ENCODE measurements around the gene EVX2.

EVX2 gene

GRCh38 chr2:176122052-176122682 is 38.4 kb upstream of the EVX2 start:
- no peak for DNase-seq (ENCODE audit: low spot score)

- no peak for DNase-seq (ENCODE audit: low spot score)
These were observed 37.7 kb upstream of the EVX2 start for GRCh38 chr2:176121190-176122051.

- no peak for DNase-seq (ENCODE audit: low spot score)
These were observed 36.8 kb upstream of the EVX2 start for GRCh38 chr2:176120364-176121189.

- no peak for DNase-seq (ENCODE audit: low spot score)
These were observed 35.0 kb upstream of the EVX2 start for GRCh38 chr2:176118601-176119339.

GRCh38 chr2:176117823-176118371 is 34.1 kb upstream of the EVX2 start:
- DNase-seq (ENCODE audit: low spot score) = no peak

- DNase-seq (ENCODE audit: low spot score) = no peak
These were observed 33.5 kb upstream of the EVX2 start for GRCh38 chr2:176117162-176117822.

- no peak for DNase-seq (ENCODE audit: low spot score)
These were observed 32.4 kb upstream of the EVX2 start, which contains the start of gene HOXD10 for GRCh38 chr2:176115883-176116813. TSS of gene HOXD10 (plus strand) at chr2:176116778. CDS start at chr2:176116834, 56 bp downstream.

- no peak for DNase-seq (ENCODE audit: low spot score)
These were observed 31.3 kb upstream of the EVX2 start for GRCh38 chr2:176114930-176115625.

- no peak for DNase-seq (ENCODE audit: low spot score)
These were observed 30.6 kb upstream of the EVX2 start for GRCh38 chr2:176114120-176114929.

GRCh38 chr2:176112375-176113302 is 28.9 kb upstream of the EVX2 start:
- DNase-seq (ENCODE audit: low spot score) = no peak

- DNase-seq (ENCODE audit: low spot score) = no peak
These were observed 28.1 kb upstream of the EVX2 start for GRCh38 chr2:176111846-176112374.

- peak; percentile 69 for DNase-seq (ENCODE audit: low spot score)
These were observed 27.5 kb upstream of the EVX2 start for GRCh38 chr2:176111309-176111663.

- DNase-seq (ENCODE audit: low spot score) = no peak
These were observed 26.9 kb upstream of the EVX2 start for GRCh38 chr2:176110415-176111308.

GRCh38 chr2:176109946-176110345 is 26.2 kb upstream of the EVX2 start:
- DNase-seq (ENCODE audit: low spot score) = no peak

GRCh38 chr2:176109192-176109901 is 25.6 kb upstream of the EVX2 start:
- DNase-seq (ENCODE audit: low spot score) = no peak
